Ammon's horn (tissue), 1 donor: Measurements from ENCODE around the gene COL5A3.
"Not testable (repeated sequence)": the region's sequence is repeated elsewhere in the genome, so short reads cannot be mapped to it uniquely, and the experiment has no call there.

ENCODE experiments used
- DNase-seq: peaks from one replicate; pipeline ENCODE4 v3.0.0-alpha.2; 2016; ENCODE audit warnings: low spot score

Gene COL5A3

DNA sequence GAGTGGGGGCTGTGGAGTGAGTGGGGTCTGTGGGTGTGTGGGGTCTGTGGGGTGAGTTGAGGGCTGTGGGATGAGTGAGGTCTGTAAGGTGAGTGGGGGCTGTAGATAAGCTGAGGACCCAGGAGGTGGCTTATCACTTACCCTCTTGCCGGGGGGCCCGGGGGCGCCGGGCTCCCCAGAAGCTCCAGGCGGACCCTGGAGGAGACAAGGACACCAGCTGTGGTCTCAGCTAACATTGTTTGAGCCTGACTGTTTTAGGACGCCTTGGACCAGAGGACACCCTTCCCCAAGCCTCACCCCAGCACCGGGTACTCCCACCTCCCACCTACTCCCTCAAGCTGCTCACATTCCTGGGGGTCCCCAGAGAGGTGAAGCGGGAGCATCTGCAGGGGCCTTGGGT, 39.8 kb downstream of the COL5A3 start:
- no peak for DNase-seq

DNA sequence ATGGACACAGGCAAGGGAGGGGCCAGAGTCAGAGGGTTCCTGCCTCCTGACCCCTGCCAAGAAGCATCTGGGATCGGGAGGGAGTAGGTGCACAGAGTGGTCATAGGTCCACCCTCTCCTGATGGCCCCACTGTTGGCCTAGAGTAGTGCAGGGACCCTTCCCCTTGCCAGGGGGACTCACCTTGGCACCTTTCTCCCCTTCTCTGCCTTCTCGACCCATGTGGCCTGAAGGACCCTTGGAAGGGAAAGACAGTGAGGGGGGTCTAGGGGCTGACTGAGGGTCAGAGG, 40.7 kb downstream of the COL5A3 start:
- DNase-seq: no peak

DNA sequence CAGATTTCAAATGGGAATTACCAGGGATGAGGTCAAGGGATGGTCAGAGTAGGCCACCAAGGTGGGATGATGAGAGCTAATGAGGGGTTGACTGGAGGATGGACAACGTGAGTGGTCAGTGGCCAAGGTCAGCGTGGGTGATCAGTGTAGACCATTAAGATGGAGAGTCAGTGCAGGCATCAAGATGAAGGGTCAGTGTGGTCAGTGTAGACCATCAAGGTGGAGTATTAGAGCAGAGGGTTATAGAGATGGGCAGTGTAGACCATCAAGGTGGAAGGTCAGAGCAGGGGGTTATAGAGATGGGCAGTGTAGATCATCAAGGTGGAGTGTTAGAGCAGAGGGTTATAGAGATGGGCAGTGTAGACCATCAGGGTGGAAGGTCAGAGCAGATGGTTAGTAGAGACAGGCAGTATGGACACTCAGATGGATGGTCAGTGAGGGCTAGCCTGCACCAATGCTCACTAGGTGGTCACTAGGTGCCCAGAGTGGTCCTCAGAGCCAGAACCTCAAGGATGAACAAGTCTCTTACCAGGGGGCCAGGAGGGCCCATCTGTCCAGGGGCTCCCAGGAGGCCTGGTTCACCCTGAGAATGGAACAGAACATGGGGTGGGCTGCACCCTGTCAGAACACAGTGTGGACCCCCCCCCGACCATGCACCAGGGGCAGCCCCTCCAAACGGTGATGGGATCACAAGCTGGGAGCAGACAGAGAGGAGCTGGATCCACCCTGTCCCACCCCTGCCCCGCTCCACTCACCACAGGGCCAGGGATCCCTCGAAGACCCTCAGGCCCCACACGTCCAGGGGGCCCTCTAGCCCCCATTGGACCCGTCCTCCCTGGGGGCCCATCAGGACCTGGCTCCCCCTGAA, 41.2 kb downstream of the COL5A3 start:
- no peak for DNase-seq

DNA sequence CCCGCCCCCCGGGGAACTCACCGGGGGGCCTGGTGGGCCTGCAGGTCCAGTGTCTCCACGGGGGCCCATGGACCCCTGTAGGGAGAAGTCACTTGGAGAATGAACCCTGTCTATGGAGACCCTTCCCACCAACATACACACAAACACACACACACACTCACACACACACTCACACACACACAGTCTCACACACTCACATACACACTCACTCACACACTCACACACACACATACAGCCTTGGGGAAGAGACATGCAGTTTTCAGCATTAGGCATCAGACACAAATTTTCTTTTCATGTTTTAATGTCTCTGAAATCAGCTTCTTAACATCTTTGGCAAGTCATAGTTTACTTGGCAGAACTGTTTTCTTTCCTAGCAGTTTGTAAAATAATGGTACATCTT, 43.0 kb downstream of the COL5A3 start:
- DNase-seq: no peak

DNA sequence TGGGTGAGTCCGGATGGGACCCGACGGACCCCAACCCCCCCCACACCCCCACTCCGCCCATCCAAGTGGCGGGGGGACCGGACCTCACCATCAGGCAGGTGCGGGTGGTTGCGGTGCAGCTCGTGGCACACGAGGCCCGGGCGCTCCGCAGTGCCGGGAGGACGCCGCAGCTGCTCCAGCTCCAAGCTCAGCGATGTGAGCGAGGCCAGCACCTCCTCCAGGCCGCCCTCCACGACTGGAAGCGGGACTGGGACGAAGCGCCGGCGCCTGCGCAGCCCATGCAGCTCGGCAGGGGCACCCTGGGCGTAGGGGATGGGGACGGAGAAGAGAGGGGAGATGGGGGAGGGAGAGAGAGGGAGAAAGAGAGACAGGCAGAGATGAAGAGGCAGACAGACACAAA, 43.9 kb downstream of the COL5A3 start:
- no peak for DNase-seq

DNA sequence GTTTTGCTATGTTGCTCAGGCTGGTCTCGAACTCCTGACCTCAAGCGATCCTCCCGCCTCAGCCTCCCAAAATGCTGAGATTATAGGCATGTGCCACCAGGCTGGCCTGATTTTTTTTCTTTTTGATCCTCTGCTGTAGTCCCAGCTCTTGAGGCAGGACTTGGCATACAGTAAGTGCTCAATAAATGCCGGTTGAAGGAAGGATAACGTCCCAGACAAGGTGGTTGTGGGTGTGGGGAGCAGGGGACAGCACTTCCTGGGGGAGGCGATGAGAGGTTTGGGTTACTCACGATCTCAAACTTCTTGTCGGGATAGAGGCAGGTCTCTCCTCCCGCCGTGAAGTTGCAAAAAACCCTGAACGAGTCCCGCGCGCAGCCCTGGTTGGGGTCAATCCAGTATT, 44.3 kb downstream of the COL5A3 start:
- DNase-seq: no peak

DNA sequence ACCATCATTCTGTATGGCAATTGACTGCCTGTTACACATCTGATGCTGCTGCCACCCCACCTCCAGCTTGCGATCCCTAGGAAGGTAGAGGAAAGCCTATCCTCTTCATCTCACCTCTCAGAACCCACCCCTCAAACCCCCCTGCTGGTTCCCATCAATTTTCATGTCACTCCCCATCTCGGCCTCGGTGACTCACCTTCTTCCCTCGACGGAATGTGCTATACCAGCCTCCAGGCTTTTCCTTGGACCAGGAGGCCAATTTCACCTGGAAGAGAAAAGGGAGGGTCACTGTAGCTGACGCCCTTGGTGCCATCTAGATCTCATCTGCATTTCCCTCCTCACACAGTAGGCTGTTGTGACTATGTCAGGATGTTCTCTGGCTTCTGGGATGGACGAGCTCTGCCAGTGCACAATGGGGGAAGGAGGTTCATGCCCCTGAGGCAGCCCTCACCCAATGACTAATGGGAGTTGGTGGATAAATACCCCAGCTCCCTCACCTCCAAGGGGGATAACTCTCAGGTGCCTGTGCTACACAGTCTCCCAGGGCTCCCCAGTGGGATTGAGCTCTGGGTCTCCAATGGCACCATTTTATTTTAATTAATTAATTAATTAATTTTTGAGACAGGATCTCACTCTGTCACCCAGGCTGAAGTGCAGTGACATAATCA, 47.5 kb downstream of the COL5A3 start:
- DNase-seq: no peak

DNA sequence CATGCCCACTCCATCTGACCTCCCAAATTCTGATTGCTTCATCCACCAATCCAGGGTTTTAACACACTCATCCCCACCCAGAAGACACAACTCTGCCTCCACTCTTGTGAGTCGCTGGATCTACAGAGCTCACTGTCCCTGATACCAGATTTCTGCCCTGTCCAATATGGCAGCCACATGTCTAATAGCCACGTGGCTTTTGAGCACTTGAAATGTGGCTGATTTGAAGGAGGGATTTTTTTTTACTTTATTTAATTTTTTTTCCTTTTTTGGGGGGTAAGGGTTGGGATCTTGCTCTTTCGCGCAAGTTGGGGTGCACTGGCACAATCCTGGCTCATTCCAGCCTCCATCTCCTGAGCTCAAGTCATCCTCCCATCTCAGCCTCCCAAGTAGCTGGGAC, 49.2 kb downstream of the COL5A3 start:
- no peak for DNase-seq

DNA sequence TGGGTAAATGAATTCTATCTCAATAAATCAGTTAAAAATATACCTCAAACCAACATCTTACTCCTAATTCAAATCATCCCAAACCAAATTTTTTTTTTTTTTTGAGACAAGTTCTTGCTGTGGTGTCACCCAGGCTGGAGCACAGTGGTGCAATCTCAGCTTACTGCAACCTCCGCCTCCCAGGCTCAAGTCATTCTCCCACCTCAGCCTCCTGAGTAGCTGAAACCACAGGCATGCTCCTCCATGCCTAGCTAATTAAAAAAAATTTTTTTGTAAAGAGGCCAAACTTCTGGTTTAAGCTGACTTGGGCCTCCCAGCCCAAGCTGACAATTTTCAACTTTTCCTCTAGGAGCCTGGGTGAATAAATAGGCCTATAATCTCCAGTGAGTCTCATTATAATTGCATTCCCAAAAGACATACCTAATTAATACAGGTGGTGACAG, 51.9 kb downstream of the COL5A3 start:
- DNase-seq: no peak

DNA sequence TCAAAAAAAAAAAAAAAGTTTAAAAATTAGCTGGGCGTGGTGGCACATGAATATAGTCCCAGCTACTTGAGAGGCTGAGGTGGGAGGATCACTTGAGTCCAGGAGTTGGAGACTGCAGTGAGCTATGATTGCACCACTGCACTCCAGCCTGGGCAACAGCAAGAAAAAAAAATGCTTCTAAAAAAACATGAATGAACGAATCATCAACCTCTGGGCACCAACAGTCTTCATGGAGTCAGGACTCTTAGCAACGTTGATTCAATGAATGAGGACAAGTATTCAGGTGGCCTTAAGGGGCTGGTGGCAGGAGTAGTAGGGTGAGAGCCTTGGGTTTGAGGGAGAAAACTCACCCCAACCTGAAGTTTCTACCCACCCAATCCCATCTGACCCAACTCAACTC, 53.3 kb downstream of the COL5A3 start:
- no peak for DNase-seq

DNA sequence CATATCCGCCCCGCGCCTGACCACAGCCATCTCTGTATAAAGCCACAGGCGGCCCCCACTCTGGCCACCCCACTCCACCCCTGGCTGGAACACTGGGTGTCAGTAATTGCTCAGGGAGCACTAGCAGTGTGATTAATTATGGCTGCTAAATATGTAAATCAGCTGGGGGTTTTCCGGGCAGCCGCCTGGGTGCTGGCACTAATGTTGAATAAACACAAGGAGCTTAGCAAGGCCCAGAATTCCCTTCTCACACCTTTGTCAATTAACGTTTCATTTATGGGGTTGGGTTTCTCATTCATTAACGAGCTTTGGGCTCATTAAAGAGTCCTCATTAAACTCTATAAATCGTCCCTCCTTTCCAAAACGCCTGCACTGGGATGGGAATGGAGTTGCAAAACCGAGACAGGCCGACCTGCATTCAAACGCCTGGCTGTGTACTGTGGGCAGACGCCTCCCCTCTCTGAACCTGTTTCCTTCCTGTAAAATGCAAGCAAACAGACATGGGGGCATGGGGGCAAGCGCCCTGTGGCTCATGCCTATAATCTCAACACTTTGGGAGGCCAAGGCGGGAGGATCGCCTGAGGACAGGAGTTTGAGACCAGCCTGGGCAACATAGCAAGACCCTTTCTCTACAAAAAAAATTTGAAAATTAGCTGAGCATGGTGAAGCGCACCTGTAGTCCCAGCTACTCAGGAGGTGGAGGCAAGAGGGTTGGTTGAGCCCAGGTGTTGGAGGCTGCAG, 56.3 kb downstream of the COL5A3 start:
- peak; percentile 47 for DNase-seq

DNA sequence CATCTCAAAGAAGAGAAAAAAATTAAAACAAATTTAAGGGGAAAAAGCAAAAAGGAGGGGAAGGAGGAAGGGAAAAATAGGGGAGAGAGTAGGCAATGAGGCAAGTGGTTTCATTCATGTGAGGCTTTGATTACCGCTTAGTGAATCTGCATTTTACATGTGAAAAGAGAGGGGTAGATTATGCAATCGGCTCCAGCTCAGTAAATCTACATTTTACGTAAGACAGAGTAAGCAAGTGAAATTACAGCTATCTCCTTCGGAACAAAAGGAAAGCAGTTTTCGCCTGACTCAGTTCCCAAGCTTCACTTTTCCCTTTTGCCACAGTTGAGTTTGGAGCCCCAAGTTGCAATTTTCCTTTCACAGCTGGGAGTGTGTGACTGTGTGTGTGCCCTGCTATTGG, 58.0 kb downstream of the COL5A3 start:
- DNase-seq: no peak

DNA sequence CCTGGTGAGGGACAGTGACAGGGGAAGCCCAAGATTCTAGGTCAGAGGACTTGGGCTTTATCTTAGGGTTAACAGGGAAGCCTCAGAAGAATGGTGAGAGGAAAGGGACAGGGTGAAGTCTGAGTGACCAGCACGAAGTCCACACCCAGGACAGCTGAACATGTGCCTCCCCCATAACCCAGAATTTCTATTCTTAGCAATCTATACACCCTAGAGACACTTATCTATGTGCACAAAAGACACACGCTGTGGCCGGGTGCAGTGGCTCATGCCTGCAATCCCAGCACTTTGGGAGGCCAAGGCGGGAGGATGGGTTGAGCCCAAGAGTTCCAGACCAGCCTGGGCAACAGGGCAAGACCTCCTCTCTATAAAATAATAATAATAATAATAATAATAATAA, 62.9 kb downstream of the COL5A3 start:
- no peak for DNase-seq

DNA sequence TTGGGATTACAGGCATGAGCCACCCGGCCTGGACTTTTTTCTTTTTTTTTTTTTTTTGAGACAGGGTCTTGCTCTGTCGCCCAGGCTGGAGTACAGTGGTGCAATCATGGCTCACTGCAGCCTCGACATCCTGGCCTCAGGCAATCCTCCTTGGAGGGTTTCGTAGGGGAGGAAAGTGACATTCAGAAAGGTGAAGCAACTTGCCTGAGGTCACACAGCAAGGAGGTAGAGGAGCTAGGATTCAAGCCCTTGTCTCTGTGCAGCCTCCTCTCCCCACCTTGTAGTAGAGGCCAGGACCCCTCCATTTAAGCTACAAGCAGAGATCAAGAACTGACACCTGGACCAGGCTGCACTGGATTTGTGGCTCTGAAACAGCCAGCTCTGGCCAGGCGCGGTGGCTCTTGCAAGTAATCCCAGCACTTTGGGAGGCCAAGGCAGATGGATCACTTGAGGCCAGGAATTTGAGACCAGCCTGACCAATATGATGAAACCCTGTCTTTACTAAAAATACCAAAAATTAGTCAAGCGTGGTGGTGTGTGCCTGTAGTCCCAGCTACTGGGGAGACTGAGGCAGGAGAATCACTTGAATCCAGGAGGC, 63.7 kb downstream of the COL5A3 start:
- not testable (repeated sequence) for DNase-seq

DNA sequence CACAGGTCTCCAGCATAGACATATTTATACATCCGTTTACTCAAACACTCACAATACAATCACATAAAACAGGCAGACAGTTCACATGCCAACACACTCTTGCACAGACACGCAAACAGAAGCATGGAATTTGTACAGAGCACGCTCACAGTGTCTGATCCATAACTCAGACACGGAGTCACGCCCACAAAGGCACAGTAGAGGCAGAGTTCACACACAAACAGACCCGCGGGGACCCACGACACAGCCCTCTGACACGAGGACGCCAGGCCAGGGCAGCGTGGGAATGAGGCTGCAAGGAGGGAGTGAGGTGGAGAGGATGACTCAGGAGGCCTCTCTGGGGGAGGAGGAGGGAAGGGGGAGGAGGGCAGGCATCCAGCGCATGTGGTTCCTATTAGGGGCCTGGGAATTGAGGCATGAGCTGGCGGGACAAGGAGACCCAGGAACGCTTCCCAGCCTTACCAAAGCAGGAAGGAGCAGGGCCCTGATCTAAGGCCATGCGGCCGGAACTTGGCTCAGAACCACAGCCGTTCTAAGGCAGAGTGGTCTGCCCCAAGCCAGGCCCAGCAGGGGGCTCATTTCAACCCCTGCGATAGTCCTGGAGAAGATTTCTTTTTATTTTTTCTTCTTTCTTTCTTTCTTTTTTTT, 64.9 kb downstream of the COL5A3 start:
- DNase-seq: peak; percentile 84

DNA sequence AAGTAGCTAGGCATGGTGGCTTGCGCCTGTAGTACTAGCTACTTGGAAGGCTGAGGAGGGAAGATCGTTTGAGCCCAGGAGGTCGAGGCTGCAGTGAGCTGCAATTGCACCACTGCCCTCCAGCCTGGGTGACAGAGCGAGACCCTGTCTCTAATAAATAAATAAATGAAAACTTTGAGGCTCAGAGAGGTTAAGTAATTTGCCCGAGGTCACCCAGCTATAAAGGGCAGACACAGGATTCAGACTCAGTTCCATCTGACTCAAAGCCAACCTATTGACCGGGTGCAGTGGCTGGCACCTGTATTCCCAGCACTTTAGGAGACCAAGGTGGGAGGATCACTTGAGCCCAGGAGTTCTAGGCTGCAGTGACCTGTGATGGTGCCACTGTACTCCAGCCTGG, 66.6 kb downstream of the COL5A3 start:
- DNase-seq: no peak

DNA sequence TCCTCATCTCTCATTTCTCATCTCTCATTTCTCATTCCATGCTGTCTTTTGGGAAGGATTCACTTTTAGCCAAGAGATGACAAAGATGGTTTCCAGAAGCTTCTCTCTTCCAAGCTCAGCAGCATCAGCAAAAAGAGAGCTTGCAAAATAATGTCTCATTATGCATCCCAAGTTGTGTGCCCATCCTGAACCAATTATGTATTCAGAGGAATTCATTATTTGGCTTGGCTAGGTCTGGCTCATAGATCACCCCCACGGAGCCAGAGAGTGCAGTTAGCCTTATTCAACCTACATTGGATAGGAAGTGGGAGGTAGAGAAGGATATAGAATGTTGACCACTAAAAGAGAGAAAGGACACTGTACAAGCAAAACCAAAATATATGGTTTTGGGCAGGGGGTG, 68.6 kb downstream of the COL5A3 start:
- no peak for DNase-seq

DNA sequence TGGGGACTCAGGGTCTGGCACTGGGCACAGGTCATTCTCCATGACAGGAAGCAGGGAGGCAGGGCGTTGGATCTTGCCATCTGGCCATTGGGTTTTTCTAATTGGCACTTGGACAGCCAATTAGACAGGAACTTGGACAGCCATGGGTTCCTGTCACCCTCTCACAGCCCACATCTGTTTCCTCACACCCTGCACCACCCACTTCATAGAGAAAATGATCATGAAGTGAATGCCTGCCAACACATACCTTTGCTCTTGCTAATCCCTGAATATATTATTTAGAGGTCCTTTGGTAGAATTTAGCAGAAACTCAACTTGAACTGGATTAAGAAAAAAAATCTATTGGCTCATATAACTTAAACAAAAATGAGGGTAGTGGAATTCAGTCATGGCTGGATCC, 69.1 kb downstream of the COL5A3 start:
- DNase-seq: no peak

DNA sequence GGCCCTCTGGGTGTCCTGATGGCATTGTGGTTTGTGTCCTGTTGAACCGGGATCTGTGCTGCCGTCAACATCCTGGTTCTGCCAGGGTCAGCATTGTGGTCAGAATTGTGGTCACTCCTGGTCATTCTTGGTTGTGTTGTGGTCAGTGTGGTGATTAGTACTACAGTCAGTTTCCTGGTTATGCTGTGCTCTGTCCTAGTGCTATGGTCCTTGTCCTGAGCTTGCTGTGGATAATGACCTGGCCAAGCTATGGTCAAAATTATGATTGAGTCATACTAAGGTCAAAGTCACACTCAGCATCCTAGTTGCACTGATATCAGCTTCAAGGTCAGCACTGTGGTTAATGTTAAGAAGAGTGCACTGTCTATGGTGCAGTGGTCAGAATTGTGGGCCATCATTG, 69.5 kb downstream of the COL5A3 start:
- DNase-seq: no peak

DNA sequence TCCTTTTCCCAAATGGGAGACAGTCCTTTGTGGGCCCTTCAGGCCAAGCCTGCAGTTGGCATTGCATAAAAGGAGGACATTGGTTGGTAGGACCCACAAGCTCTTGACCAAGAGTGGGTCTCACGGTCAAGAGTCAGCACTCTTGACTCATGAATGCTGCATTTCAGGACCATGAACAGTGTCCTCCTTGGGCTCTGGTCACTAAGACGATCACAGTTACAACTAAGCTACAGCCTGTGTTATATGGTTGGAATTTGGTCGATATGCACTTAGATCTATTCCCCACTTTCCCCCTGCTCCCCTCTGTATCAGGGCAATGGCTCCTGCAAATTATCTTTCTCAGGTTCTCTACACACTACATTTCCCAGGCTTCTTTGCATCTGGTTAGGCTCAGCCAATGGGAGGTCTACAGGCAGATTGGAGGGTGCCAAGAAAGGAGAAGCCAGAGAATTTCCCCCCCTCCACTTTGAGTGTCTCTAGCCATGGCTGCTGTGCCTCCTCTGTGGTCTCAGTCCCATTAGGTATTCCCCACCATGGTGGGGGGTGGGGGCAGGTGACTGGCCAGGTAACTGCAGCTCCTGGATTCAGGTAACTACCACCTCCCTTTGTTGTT, 70.9 kb downstream of the COL5A3 start:
- no peak for DNase-seq

DNA sequence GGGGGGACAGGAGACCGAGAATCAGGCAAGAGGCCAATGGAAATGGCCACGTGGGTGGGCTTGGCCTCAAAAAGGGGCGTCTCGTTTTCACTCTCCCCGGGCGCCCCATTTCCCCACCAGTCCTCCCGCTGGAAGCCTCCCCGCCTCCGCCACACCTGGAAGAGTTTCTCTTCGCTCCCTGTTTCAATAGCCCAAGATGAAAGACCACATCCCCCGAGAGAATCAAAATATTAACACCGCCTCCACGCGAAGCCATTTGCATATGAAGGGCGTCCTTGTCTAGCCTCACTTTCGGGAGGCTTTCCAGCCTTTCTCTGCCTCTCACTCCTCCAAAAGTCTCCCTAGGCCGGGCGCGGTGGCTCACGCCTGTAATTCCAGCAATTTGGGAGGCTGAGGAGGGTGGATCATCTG, 73.3 kb downstream of the COL5A3 start:
- DNase-seq: no peak
